Activated CD4-positive, alpha-beta T cell treated with anti-CD3 and anti-CD28 coated beads for 48 hours (primary cell): ENCODE measurements around the gene RGS6.

ENCODE experiments used
- DNase-seq: peaks from one replicate; pipeline ENCODE4 v3.0.0-alpha.2; 2020

Gene RGS6

GRCh38 chr14:72514660-72515025, 582.4 kb downstream of the RGS6 start:
- DNase-seq, result no peak

GRCh38 chr14:72515779-72516770, 583.8 kb downstream of the RGS6 start:
- DNase-seq, result no peak

- DNase-seq, result peak; percentile 79
Measured at GRCh38 chr14:72516936-72517700, 584.9 kb downstream of the RGS6 start.

GRCh38 chr14:72517736-72518135, 585.5 kb downstream of the RGS6 start:
- no peak for DNase-seq

- DNase-seq, result peak; percentile 47
Measured at GRCh38 chr14:72518809-72519377, 586.7 kb downstream of the RGS6 start.

- peak; percentile 30 for DNase-seq
Measured at GRCh38 chr14:72519543-72519942, 587.3 kb downstream of the RGS6 start.

- DNase-seq, result no peak
Measured at GRCh38 chr14:72521045-72521444, 588.8 kb downstream of the RGS6 start.

GRCh38 chr14:72521968-72522741, 589.9 kb downstream of the RGS6 start:
- DNase-seq, result no peak

GRCh38 chr14:72522847-72523246, 590.6 kb downstream of the RGS6 start:
- DNase-seq, result no peak

- no peak for DNase-seq
Measured at GRCh38 chr14:72523424-72524294, 591.4 kb downstream of the RGS6 start.

- no peak for DNase-seq
Measured at GRCh38 chr14:72524295-72524629, 592.0 kb downstream of the RGS6 start.

- DNase-seq, result no peak
Measured at GRCh38 chr14:72525087-72525915, 593.1 kb downstream of the RGS6 start.

GRCh38 chr14:72527591-72527990, 595.4 kb downstream of the RGS6 start:
- DNase-seq, result no peak

- DNase-seq, result no peak
Measured at GRCh38 chr14:72528059-72528862, 596.0 kb downstream of the RGS6 start.

- no peak for DNase-seq
Measured at GRCh38 chr14:72528863-72529175, 596.6 kb downstream of the RGS6 start.

GRCh38 chr14:72532686-72533454, 600.6 kb downstream of the RGS6 start:
- no peak for DNase-seq

GRCh38 chr14:72535485-72535884, 603.3 kb downstream of the RGS6 start:
- no peak for DNase-seq

- DNase-seq, result no peak
Measured at GRCh38 chr14:72538387-72538786, 606.2 kb downstream of the RGS6 start.

GRCh38 chr14:72539661-72540315, 607.6 kb downstream of the RGS6 start:
- DNase-seq, result no peak
